HG02981 (cell line): Measurements from ENCODE around the gene CPXM1.
A peak's percentile ranks its signal among the peaks of the same experiment; 100 is the strongest.

ENCODE experiments used
- ATAC-seq: cut with Tn5 transposase; IDR thresholded peaks from one replicate; pipeline ENCODE4 v1.9.1; 2021; ENCODE audit warnings: mild to moderate bottlenecking, moderate library complexity; ENCODE audit not compliant: unreplicated experiment

The CPXM1 gene

GRCh38 chr20:2804041-2804828, 3.8 kb upstream of the CPXM1 start:
- ATAC-seq: no peak

- no peak for ATAC-seq
These were observed 880 bp upstream of the CPXM1 start for GRCh38 chr20:2801286-2801728.

- peak; percentile 6 for ATAC-seq
These were observed 523 bp downstream of the CPXM1 start for GRCh38 chr20:2799688-2800520.

GRCh38 chr20:2799271-2799670, 1.2 kb downstream of the CPXM1 start:
- ATAC-seq: no peak

GRCh38 chr20:2798814-2799213, 1.6 kb downstream of the CPXM1 start:
- ATAC-seq: no peak

GRCh38 chr20:2798095-2798805, 2.2 kb downstream of the CPXM1 start:
- ATAC-seq: no peak

GRCh38 chr20:2797136-2797983, 3.1 kb downstream of the CPXM1 start:
- no peak for ATAC-seq

- ATAC-seq: no peak
These were observed 4.3 kb downstream of the CPXM1 start for GRCh38 chr20:2796011-2796660.

GRCh38 chr20:2795451-2795850, 5.0 kb downstream of the CPXM1 start:
- no peak for ATAC-seq

GRCh38 chr20:2794866-2795447, 5.5 kb downstream of the CPXM1 start:
- no peak for ATAC-seq

- no peak for ATAC-seq
These were observed 6.2 kb downstream of the CPXM1 start for GRCh38 chr20:2794202-2794748.

- ATAC-seq: no peak
These were observed 7.0 kb downstream of the CPXM1 start for GRCh38 chr20:2793471-2793870.

GRCh38 chr20:2783908-2784566, 16.4 kb downstream of the CPXM1 start:
- no peak for ATAC-seq

- no peak for ATAC-seq
These were observed 19.5 kb downstream of the CPXM1 start for GRCh38 chr20:2780948-2781347.

- ATAC-seq: no peak
These were observed 21.7 kb downstream of the CPXM1 start for GRCh38 chr20:2778602-2779321.

- no peak for ATAC-seq
These were observed 25.3 kb downstream of the CPXM1 start for GRCh38 chr20:2775139-2775538.

GRCh38 chr20:2773812-2774211, 26.6 kb downstream of the CPXM1 start:
- no peak for ATAC-seq

- no peak for ATAC-seq
These were observed 28.8 kb downstream of the CPXM1 start for GRCh38 chr20:2771631-2772080.
